ENCODE measurements around the gene SLC6A2.

SLC6A2 gene

GRCh38 chr16:55632259-55632658, 23.5 kb upstream of the SLC6A2 start:
- no peak for DNase-seq (ENCODE audit: low spot score)
- in situ Hi-C loops (cut with MboI; ENCODE audit: low sequenced_read_pairs, unreplicated experiment): no loop called here

GRCh38 chr16:55634193-55634592, 21.6 kb upstream of the SLC6A2 start:
- no peak for DNase-seq (ENCODE audit: low spot score)
- TF ChIP-seq CTCF (IDR thresholded peaks at IDR 0.05; ENCODE audit: borderline replicate concordance, control extremely low read depth, extremely low read depth, insufficient read depth, missing control alignments): no peak
- in situ Hi-C loops (cut with MboI; ENCODE audit: low sequenced_read_pairs, unreplicated experiment): no loop called here

More at GRCh38 chr16:55632259-55632658, 23.5 kb upstream of the SLC6A2 start:
- no peak for TF ChIP-seq CTCF (IDR thresholded peaks at IDR 0.05; ENCODE audit: borderline replicate concordance, control extremely low read depth, extremely low read depth, insufficient read depth, missing control alignments)

- in situ Hi-C loops (cut with MboI; ENCODE audit: low sequenced_read_pairs, unreplicated experiment): no loop called here
- DNase-seq (ENCODE audit: low spot score): no peak
- no peak for TF ChIP-seq CTCF (IDR thresholded peaks at IDR 0.05; ENCODE audit: borderline replicate concordance, control extremely low read depth, extremely low read depth, insufficient read depth, missing control alignments)
Measured at GRCh38 chr16:55638256-55638655, 17.5 kb upstream of the SLC6A2 start.

GRCh38 chr16:55640701-55641327, 15.0 kb upstream of the SLC6A2 start:
- no peak for TF ChIP-seq CTCF (IDR thresholded peaks at IDR 0.05; ENCODE audit: borderline replicate concordance, control extremely low read depth, extremely low read depth, insufficient read depth, missing control alignments)
- in situ Hi-C loops (cut with MboI; ENCODE audit: low sequenced_read_pairs, unreplicated experiment): no loop called here
- DNase-seq (ENCODE audit: low spot score): no peak

- no peak for TF ChIP-seq CTCF (IDR thresholded peaks at IDR 0.05; ENCODE audit: borderline replicate concordance, control extremely low read depth, extremely low read depth, insufficient read depth, missing control alignments)
- no peak for DNase-seq (ENCODE audit: low spot score)
- in situ Hi-C loops (cut with MboI; ENCODE audit: low sequenced_read_pairs, unreplicated experiment): no loop called here
Measured at GRCh38 chr16:55641430-55642056, 14.2 kb upstream of the SLC6A2 start.

GRCh38 chr16:55642611-55643010, 13.2 kb upstream of the SLC6A2 start:
- TF ChIP-seq CTCF (IDR thresholded peaks at IDR 0.05; ENCODE audit: borderline replicate concordance, control extremely low read depth, extremely low read depth, insufficient read depth, missing control alignments): no peak

More at GRCh38 chr16:55642611-55643010, 13.2 kb upstream of the SLC6A2 start:
- in situ Hi-C loops (cut with MboI; ENCODE audit: low sequenced_read_pairs, unreplicated experiment): no loop called here
- no peak for DNase-seq (ENCODE audit: low spot score)

Measured in GM13976 (cell line).